Measurements from ENCODE around the gene CXXC5. TPM values are rescaled to one million over a fixed set of nuclear protein-coding genes. Genes with fewer than 3 reads are reported as not detected.

The CXXC5 gene
- total and polyA plus RNA-seq, 9 of the 15 experiments (the other 6 are each of a cell fraction or from before 2014, with no cell fraction given) = 1.9 to 123 (median 45.8) TPM

DNA sequence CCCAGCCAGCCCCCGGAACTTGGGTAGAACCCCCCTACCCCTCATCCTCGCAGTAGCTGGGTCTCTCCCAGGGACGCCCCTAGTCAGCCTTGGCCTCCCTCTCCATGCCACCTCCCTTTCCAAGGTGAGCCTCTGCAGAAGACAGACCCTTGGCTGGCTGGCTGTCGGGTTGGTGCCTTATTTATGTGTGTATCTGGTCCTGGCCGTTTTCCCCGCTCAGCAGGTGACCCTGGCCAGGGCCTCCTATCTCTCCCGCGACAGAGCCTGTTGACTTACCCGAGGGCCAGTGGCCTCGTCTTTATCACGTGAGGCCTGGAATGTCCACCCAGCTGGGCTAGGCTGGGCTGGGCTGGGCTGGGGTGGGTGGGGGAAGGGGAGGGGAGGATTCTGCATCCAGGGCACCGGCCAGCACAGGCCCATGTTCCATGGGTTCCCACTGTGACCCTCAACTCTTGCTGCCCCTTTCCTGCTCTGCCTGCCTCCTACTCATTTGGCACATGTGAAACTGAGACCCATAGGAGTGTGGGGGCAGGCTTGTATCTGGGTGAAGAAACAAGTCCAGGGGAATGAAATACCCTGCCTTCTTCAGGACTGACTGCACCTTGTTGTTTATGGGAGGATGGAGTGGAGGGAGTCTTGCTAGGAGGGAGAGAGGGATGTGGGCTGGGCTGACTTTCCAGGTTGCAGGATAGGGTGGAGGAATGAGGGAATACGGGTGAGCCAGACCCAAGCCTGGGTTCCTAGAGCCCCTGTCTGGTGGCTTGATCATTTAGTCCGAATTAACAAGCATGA lies 3.1 kb downstream of the CXXC5 start (continued):
- TF ChIP-seq TRIM25 (IDR thresholded peaks at IDR 0.05; ENCODE audit: borderline replicate concordance) (no peak), SMAD3 (CRISPR knock-in tag; conservative IDR thresholded peaks at IDR 0.05) (no peak), SMARCA5 (IDR thresholded peaks at IDR 0.05) (peak; percentile 22; the same call in 1 of the 2 replicates), ZNF696 (CRISPR knock-in tag; conservative IDR thresholded peaks at IDR 0.05) (no peak), PBX2 (CRISPR knock-in tag; IDR thresholded peaks at IDR 0.05; ENCODE audit: low read depth) (no peak), PBX2 (tag; conservative IDR thresholded peaks at IDR 0.05; ENCODE audit: low read depth) (peak; percentile 64), BRD4 (IDR thresholded peaks at IDR 0.05) (no peak), E2F8 (IDR thresholded peaks at IDR 0.05; ENCODE audit: low read depth, partially characterized antibody) (no peak), ELF1 (tag; IDR thresholded peaks at IDR 0.05) (no peak), HNRNPLL (IDR thresholded peaks at IDR 0.05; ENCODE audit: low read depth, low read length, poor library complexity, severe bottlenecking) (no peak), CHD4 (IDR thresholded peaks at IDR 0.05; ENCODE audit: insufficient read depth, insufficient replicate concordance, low read depth, low read length, poor library complexity, severe bottlenecking) (no peak), PTBP1 (IDR thresholded peaks at IDR 0.05; ENCODE audit: low read depth, low read length) (no peak), KLF6 (CRISPR knock-in tag; IDR thresholded peaks at IDR 0.05; ENCODE audit: borderline replicate concordance) (no peak), NFYB (IDR thresholded peaks at IDR 0.05; ENCODE audit: extremely low read depth, insufficient read length) (no peak)
- TF ChIP-seq, protein P1, sequence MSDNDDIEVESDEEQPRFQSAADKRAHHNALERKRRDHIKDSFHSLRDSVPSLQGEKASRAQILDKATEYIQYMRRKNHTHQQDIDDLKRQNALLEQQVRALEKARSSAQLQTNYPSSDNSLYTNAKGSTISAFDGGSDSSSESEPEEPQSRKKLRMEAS (CRISPR knock-in tag; IDR thresholded peaks at IDR 0.05) = no peak
- TF ChIP-seq, protein P2, sequence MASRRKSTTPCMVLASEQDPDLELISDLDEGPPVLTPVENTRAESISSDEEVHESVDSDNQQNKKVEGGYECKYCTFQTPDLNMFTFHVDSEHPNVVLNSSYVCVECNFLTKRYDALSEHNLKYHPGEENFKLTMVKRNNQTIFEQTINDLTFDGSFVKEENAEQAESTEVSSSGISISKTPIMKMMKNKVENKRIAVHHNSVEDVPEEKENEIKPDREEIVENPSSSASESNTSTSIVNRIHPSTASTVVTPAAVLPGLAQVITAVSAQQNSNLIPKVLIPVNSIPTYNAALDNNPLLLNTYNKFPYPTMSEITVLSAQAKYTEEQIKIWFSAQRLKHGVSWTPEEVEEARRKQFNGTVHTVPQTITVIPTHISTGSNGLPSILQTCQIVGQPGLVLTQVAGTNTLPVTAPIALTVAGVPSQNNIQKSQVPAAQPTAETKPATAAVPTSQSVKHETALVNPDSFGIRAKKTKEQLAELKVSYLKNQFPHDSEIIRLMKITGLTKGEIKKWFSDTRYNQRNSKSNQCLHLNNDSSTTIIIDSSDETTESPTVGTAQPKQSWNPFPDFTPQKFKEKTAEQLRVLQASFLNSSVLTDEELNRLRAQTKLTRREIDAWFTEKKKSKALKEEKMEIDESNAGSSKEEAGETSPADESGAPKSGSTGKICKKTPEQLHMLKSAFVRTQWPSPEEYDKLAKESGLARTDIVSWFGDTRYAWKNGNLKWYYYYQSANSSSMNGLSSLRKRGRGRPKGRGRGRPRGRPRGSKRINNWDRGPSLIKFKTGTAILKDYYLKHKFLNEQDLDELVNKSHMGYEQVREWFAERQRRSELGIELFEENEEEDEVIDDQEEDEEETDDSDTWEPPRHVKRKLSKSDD (conservative IDR thresholded peaks at IDR 0.05; ENCODE audit: low read length) = no peak

All from K562 (cell line).